Esophagus (tissue), 2 donors: ENCODE results near the gene LHX4. TPM values are rescaled to one million over a fixed set of nuclear protein-coding genes. Genes with fewer than 3 reads are reported as not detected.

Experiments used
- H3K27ac ChIP-seq, 2 donors: one replicate each; pipeline ENCODE4 v1.5.1; 2013; ENCODE audit warnings: low read depth in 2 of 2, mild to moderate bottlenecking in 2 of 2, inconsistent platforms in 1 of 2, low read length in 1 of 2, moderate library complexity in 1 of 2
- H3K27me3 ChIP-seq, 2 donors: one replicate each; pipeline ENCODE4 v1.6.1; 2013; ENCODE audit warnings: low read length in 2 of 2, control low read depth in 1 of 2, mild to moderate bottlenecking in 1 of 2; ENCODE audit not compliant: insufficient read depth in 2 of 2, control insufficient read depth in 1 of 2
- H3K36me3 ChIP-seq, 2 donors: one replicate each; pipeline ENCODE4 v1.6.1; 2013; ENCODE audit warnings: low read length in 1 of 2; ENCODE audit not compliant: control insufficient read depth in 2 of 2, insufficient read depth in 2 of 2
- H3K4me1 ChIP-seq, 2 donors: one replicate each; pipeline ENCODE4 v1.6.1; 2013; ENCODE audit warnings: low read length in 1 of 2; ENCODE audit not compliant: control insufficient read depth in 2 of 2, insufficient read depth in 2 of 2
- H3K4me3 ChIP-seq, 2 donors: one replicate each; pipeline ENCODE4 v1.5.1; 2013; ENCODE audit warnings: low read length in 2 of 2, mild to moderate bottlenecking in 2 of 2, low read depth in 1 of 2, moderate library complexity in 1 of 2
- H3K9me3 ChIP-seq, 2 donors: one replicate each; pipeline ENCODE4 v1.6.1; 2013; ENCODE audit warnings: mild to moderate bottlenecking in 2 of 2, low read depth in 1 of 2, low read length in 1 of 2, moderate library complexity in 1 of 2; ENCODE audit not compliant: control insufficient read depth in 2 of 2, insufficient read depth in 1 of 2
- WGBS, 2 donors: extraction: QIAGEN DNeasy Blood & Tissue Kit; methylation state at CpG; one replicate each; pipeline ENCODE4 v1.1.7; 2013; 5-methylcytosine and 5-hydroxymethylcytosine counted together
- polyA plus RNA-seq, 2 donors: library from polyadenylated mRNA; stranded (reverse); fragments of 200-250 nt; gene quantifications; one replicate each; pipeline ENCODE4 v1.2.3, GENCODE V29; 2013
- donor health status: healthy with polysubstance abuse.
- donor health status: Bipolar disorder and iron deficiency.

The LHX4 gene
- polyA plus RNA-seq, 2 donors = 0.13 to 0.28 TPM

- H3K36me3 ChIP-seq = peaks cover 0 to 6% of the 10 kb centered on the region in 2 donors
- WGBS, 2 donors = 97 to 100% methylated on average over 2 of the region's 2 CpGs
- no peak overlapping the region for H3K4me3 ChIP-seq
- no peak overlapping the region for H3K27ac ChIP-seq
- H3K4me1 ChIP-seq = no peaks in the 10 kb centered on the region
- no peaks in the 10 kb centered on the region for H3K9me3 ChIP-seq
- no peaks in the 10 kb centered on the region for H3K27me3 ChIP-seq
These were observed 43.0 kb downstream of the LHX4 start for GRCh38 chr1:180273066-180273465.

DNA sequence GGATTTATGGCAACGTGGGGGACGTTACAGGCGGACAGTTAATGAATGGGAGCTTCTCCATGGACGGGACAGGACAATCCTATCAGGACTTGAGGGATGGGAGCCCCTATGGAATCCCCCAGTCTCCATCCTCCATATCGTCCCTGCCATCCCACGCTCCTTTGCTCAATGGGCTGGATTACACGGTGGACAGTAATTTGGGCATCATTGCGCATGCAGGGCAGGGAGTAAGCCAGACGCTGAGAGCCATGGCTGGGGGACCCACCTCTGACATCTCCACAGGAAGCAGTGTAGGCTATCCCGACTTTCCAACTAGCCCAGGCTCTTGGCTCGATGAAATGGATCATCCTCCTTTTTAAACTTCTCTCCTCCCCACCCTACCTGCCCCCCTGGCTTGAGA, 44.2 kb downstream of the LHX4 start:
- H3K4me1 ChIP-seq = no peaks in the 10 kb centered on the region
- WGBS, 2 donors = 96 to 97% methylated on average over 11 of the region's 11 CpGs
- H3K9me3 ChIP-seq = no peaks in the 10 kb centered on the region
- no peaks in the 10 kb centered on the region for H3K27me3 ChIP-seq
- peaks cover 0 to 6% of the 10 kb centered on the region in 2 donors for H3K36me3 ChIP-seq
- no peak overlapping the region for H3K4me3 ChIP-seq
- H3K27ac ChIP-seq = no peak overlapping the region

- no peak overlapping the region for H3K4me3 ChIP-seq
- H3K36me3 ChIP-seq = peaks cover 0 to 6% of the 10 kb centered on the region in 2 donors
- no peaks in the 10 kb centered on the region for H3K9me3 ChIP-seq
- no peak overlapping the region for H3K27ac ChIP-seq
- 93 to 96% methylated on average over 5 of the region's 5 CpGs for WGBS, 2 donors
- H3K4me1 ChIP-seq = no peaks in the 10 kb centered on the region
- no peaks in the 10 kb centered on the region for H3K27me3 ChIP-seq
These were observed 45.7 kb downstream of the LHX4 start for GRCh38 chr1:180275726-180276125.

DNA sequence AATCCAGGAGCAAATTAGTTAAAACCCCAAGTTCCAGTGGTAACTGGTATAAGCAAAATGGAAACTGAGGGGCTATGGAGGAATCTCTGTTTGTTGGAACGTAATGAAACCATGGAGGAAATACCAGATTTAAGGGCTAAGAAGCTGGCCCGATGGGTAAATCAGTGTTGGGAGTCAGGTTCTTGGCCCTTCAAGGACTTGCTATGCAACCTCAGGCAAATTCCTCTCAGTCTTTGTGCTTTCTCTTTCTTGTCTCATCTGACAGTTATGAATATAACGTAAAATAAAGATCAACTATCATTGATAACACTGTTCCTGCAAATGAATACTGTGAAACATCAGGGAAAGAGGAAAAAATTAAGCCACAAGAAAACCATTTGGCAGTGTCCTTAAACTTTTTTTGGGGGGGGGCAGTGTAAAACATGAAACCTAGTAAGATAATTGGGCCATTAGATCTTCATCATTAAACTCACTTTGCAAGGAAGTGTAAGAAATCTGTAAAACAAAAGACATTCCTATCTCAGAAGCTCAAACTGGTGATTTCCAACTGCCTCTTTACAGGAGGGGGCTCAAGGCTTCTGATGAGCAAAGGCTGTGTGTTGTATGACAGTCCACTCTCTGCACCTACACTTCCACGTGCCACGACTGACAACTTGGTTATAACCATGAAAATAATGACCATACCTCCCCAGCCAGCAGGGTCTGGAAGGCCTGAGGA, 47.6 kb downstream of the LHX4 start:
- H3K4me3 ChIP-seq = no peak overlapping the region
- no peaks in the 10 kb centered on the region for H3K4me1 ChIP-seq
- peaks cover 0 to 6% of the 10 kb centered on the region in 2 donors for H3K36me3 ChIP-seq
- WGBS, 2 donors = 91 to 92% methylated on average over 5 of the region's 5 CpGs
- no peaks in the 10 kb centered on the region for H3K27me3 ChIP-seq
- no peaks in the 10 kb centered on the region for H3K9me3 ChIP-seq
- H3K27ac ChIP-seq = no peak overlapping the region

DNA sequence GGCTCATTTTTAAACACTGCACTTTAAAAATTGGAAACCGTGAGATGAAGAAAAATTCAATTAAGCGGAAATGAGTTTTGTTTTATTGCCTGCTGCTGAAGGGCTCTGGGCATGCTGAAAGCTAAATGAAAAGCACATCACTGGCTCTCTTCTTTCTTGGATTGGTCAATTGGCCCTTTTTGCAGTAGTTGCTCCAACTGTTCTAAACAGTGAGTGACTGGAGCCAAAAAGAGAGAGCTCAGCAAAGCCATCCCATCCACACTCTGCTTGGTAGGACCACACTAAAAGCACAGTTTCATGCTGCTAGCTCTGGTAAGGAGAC, 48.1 kb downstream of the LHX4 start:
- Histone ChIP-seq H3K36me3 (peaks cover 0 to 6% of the 10 kb centered on the region in 2 donors), H3K9me3 (no peaks in the 10 kb centered on the region), H3K4me1 (no peaks in the 10 kb centered on the region), H3K27me3 (no peaks in the 10 kb centered on the region), H3K27ac (no peak overlapping the region), H3K4me3 (no peak overlapping the region)
- WGBS, 2 donors = 86 to 92% methylated on average over 2 of the region's 2 CpGs

DNA sequence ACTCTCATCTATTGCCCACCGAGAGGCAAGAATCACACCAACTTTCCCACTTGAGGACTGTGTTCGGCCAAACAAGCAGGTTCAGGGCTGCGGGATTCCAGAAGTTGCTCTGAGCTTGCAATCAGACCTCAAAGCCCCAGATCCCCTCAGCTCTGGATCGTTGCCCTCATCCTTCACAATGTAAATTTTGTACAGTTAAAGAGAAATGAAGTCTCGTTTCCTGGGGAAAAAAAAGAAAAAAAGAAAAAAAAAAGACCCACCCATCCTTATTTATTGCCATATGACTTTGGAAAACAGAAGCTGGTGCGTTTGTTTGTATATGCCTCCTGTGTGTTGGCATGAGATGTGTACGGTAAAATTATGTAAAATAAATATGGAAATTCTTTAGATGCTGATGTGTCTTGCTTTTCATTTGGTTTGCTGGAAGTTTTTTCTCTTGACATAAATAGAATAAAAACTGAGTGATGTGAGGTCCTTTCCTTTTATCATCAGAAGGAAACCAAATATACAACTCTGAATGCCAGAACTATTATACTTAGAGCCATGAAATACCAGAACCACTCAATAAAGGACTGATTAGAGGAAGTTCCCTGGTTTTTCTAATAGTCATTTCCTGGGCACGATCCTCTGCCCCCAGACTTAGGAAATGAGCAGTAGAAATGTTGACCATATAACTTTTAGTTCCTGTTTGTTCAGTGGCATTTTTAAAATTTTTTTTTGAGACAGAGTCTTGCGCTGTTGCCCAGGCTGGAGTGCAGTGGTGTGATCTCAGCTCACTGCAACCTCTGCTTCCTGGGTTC, 48.7 kb downstream of the LHX4 start:
- Histone ChIP-seq H3K27me3 (no peaks in the 10 kb centered on the region), H3K4me3 (no peak overlapping the region), H3K36me3 (peaks cover 0 to 6% of the 10 kb centered on the region in 2 donors), H3K27ac (no peak overlapping the region), H3K4me1 (no peaks in the 10 kb centered on the region), H3K9me3 (no peaks in the 10 kb centered on the region)
- WGBS, 2 donors = 87% methylated on average over 9 of the region's 9 CpGs

DNA sequence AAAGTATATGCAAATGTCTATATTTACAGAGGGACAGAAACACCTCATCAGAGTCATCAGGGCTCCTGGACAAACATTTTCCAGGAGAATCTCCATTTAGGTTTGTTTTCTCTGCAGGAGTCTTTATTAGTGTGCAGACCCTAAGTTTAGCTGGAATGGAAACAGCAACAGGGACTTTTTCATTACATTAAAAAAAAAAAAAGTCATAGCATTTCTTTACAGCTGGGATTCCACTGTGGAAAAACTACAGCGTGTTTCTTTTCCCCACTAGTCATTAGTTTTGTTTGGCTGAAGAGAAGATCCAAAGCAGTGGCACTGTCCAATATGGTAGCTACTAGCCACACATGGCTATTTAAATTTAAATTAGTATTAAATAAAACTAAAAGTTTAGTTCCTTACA, 49.6 kb downstream of the LHX4 start:
- Histone ChIP-seq H3K4me1 (no peaks in the 10 kb centered on the region), H3K4me3 (no peak overlapping the region), H3K27me3 (no peaks in the 10 kb centered on the region), H3K36me3 (peaks cover 0 to 2% of the 10 kb centered on the region in 2 donors), H3K27ac (no peak overlapping the region), H3K9me3 (no peaks in the 10 kb centered on the region)
- 95 to 100% methylated on average over 1 of the region's 1 CpG for WGBS, 2 donors

GRCh38 chr1:180280617-180281016, 50.6 kb downstream of the LHX4 start:
- Histone ChIP-seq H3K9me3 (no peaks in the 10 kb centered on the region), H3K4me1 (no peaks in the 10 kb centered on the region), H3K27me3 (no peaks in the 10 kb centered on the region), H3K27ac (no peak overlapping the region), H3K36me3 (no peaks in the 10 kb centered on the region), H3K4me3 (no peak overlapping the region)
- 95 to 99% methylated on average over 2 of the region's 2 CpGs for WGBS, 2 donors

- no peaks in the 10 kb centered on the region for H3K4me1 ChIP-seq
- H3K27ac ChIP-seq = no peak overlapping the region
- no peaks in the 10 kb centered on the region for H3K36me3 ChIP-seq
- WGBS, 2 donors = 93 to 94% methylated on average over 1 of the region's 1 CpG
- no peaks in the 10 kb centered on the region for H3K27me3 ChIP-seq
- H3K9me3 ChIP-seq = no peaks in the 10 kb centered on the region
- no peak overlapping the region for H3K4me3 ChIP-seq
These were observed 51.4 kb downstream of the LHX4 start for GRCh38 chr1:180281490-180281889.
